ENCODE measurements around the gene HTR3C.

DNA sequence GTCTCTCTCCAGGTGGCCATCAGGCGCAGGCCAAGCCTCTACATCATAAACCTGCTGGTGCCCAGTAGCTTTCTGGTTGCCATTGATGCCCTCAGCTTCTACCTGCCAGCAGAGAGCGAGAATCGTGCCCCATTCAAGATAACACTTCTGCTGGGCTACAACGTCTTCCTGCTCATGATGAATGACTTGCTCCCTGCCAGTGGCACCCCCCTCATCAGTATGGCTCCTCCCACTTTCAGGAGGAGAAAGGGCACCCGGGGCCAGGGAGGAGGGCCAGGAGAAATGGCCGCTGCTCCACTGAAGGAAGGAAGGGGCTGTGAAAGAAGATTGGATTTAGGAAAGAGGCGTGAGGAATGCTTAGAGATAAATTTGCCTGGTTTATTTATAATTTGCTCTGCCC is 6.6 kb downstream of the HTR3C start:
- TF ChIP-seq POLR2A (IDR thresholded peaks at IDR 0.05) (no peak), CTCF (IDR thresholded peaks at IDR 0.05 in 4 of 5, conservative IDR thresholded peaks at IDR 0.05 in 1 of 5) (no peak)
